ENCODE data around the gene P2RY14. TPM values are rescaled to one million over a fixed set of nuclear protein-coding genes. Genes with fewer than 3 reads are reported as not detected.

The P2RY14 gene
- total and polyA plus RNA-seq, 2 of the 13 experiments (the other 11 are each of a cell fraction or from before 2014, with no cell fraction given) = not detected

DNA sequence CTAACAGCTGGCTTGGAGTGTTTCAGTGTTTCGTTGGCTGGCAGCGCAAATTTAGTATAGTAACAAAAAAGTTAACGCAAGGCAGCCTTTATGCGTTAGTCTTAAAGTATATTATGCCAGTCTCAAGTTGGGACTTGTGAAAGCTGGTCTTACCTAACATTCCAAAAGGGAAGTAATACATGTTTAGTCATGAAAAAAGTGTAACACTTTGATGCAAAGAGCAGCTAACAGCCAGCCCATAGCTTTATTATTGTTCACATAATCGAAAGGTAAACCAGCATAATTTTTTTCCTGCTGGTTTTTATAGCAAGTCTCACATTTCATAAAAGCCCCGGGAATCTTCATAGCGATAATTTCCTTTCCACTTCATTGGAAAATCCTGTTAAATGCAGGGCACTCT, 40.6 kb upstream of the P2RY14 start:
- intact Hi-C loops (cut with micrococcal nuclease; ENCODE audit: unreplicated experiment) (no loop called here), in situ Hi-C loops (cut with HindIII; ENCODE audit: extremely low pct_ligation_motif_present, low pct_unique_long_range_greater_than_20kb) (no loop called here)
- H3K79me2 ChIP-seq (ENCODE audit: insufficient read depth, low read length) = no peaks in the 10 kb centered on the region
- no peak overlapping the region for H2AFZ ChIP-seq (ENCODE audit: low read length)
- H3K4me1 ChIP-seq (ENCODE audit: insufficient read depth, low read length) = no peaks in the 10 kb centered on the region
- no peak overlapping the region for H3K4me3 ChIP-seq (replicated peaks in 1 of 3; ENCODE audit: insufficient read depth in 1 of 3, low read depth in 2 of 3, low read length in 3 of 3)
- no peaks in the 10 kb centered on the region for H3K36me3 ChIP-seq (replicated peaks in 1 of 2; ENCODE audit: control insufficient read depth in 1 of 2, insufficient read depth in 2 of 2, low read length in 2 of 2)
- WGBS (ENCODE audit: low lambda C conversion rate) = 71% methylated on average over 7 of the region's 7 CpGs
- ATAC-seq (no peak), FAIRE-seq (no peak), DNase-seq (ENCODE audit: low spot score) (no peak)
- no peak overlapping the region for H3K27ac ChIP-seq (ENCODE audit: extremely low read length, insufficient read depth, low read length)
- ChIA-PET POLR2A (no interaction called here), CTCF (ENCODE audit: low intra/inter-chr PET ratio, low total read pairs) (no interaction called here)
- H3K9ac ChIP-seq (ENCODE audit: insufficient read depth, low read depth, low read length) = no peak overlapping the region
- no peaks in the 10 kb centered on the region for H3K9me3 ChIP-seq (ENCODE audit: low read length)
- no peaks in the 10 kb centered on the region for H4K20me1 ChIP-seq (ENCODE audit: insufficient read depth, low read length)
- no peaks in the 10 kb centered on the region for H3K27me3 ChIP-seq (ENCODE audit: control insufficient read depth in 1 of 2, insufficient read depth in 2 of 2, low read length in 2 of 2)
- BruUV-seq (replicated peaks) = no TSS peak
- no peak overlapping the region for H3K4me2 ChIP-seq (ENCODE audit: low read depth, low read length)
- TF ChIP-seq KLF15 (CRISPR knock-in tag; IDR thresholded peaks at IDR 0.05; ENCODE audit: borderline replicate concordance) (no peak), MEIS1 (CRISPR knock-in tag; IDR thresholded peaks at IDR 0.05; ENCODE audit: borderline replicate concordance) (no peak), ZNF264 (CRISPR knock-in tag; IDR thresholded peaks at IDR 0.05) (no peak), ZNF446 (CRISPR knock-in tag; IDR thresholded peaks at IDR 0.05) (no peak), ZNF337 (CRISPR knock-in tag; IDR thresholded peaks at IDR 0.05; ENCODE audit: borderline replicate concordance, low read depth) (no peak), ZNF749 (CRISPR knock-in tag; IDR thresholded peaks at IDR 0.05; ENCODE audit: borderline replicate concordance) (no peak)
- TF ChIP-seq, protein P1, sequence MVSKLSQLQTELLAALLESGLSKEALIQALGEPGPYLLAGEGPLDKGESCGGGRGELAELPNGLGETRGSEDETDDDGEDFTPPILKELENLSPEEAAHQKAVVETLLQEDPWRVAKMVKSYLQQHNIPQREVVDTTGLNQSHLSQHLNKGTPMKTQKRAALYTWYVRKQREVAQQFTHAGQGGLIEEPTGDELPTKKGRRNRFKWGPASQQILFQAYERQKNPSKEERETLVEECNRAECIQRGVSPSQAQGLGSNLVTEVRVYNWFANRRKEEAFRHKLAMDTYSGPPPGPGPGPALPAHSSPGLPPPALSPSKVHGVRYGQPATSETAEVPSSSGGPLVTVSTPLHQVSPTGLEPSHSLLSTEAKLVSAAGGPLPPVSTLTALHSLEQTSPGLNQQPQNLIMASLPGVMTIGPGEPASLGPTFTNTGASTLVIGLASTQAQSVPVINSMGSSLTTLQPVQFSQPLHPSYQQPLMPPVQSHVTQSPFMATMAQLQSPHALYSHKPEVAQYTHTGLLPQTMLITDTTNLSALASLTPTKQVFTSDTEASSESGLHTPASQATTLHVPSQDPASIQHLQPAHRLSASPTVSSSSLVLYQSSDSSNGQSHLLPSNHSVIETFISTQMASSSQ (IDR thresholded peaks at IDR 0.05; ENCODE audit: low read depth) = no peak
- TF ChIP-seq, protein P1 (CRISPR knock-in tag; IDR thresholded peaks at IDR 0.05; ENCODE audit: borderline replicate concordance) = no peak

Data from HepG2 (cell line).